Thoracic aorta (tissue), 2 donors: ENCODE measurements around the gene FUT2. TPM values are rescaled to one million over a fixed set of nuclear protein-coding genes. Genes with fewer than 3 reads are reported as not detected.
A peak's percentile ranks its signal among the peaks of the same experiment; 100 is the strongest.
"Not testable (repeated sequence)": the region's sequence is repeated elsewhere in the genome, so short reads cannot be mapped to it uniquely, and the experiment has no call there.

Source experiments
- ATAC-seq: fragments of 150-250 bp; one replicate; pipeline ENCODE4 v1.8.0; 2017; ENCODE audit warnings: low read depth; ENCODE audit not compliant: insufficient number of reproducible peaks, low FRiP score
- DNase-seq: peaks from one replicate; pipeline ENCODE4 v3.0.0-alpha.2; 2020; ENCODE audit warnings: low spot score
- H3K27ac ChIP-seq, 2 donors: fragments of 200-600 bp; sonication (generic); 1 replicate in 1 of 2; 2 replicates in 1 of 2; pipeline ENCODE4 v1.5.1; 2016; ENCODE audit warnings: mild to moderate bottlenecking in 2 of 2, moderate library complexity in 2 of 2
- H3K27me3 ChIP-seq: fragments of 200-600 bp; sonication (generic); replicated peaks from 2 replicates; pipeline ENCODE4 v1.6.0; 2016; ENCODE audit warnings: mild to moderate bottlenecking; ENCODE audit not compliant: insufficient read depth
- H3K36me3 ChIP-seq: fragments of 200-600 bp; sonication (generic); one replicate; pipeline ENCODE4 v1.5.1; 2016
- H3K4me1 ChIP-seq, 2 donors: fragments of 200-600 bp; sonication (generic); 1 replicate in 1 of 2; 2 replicates in 1 of 2; pipeline versions ENCODE4 v1.5.1 to v1.6.0; 2016; ENCODE audit warnings: low read depth in 2 of 2, mild to moderate bottlenecking in 1 of 2; ENCODE audit not compliant: control insufficient read depth in 1 of 2
- H3K4me3 ChIP-seq: fragments of 200-600 bp; sonication (generic); 2 replicates; pipeline ENCODE4 v1.5.1; 2016; ENCODE audit warnings: mild to moderate bottlenecking
- H3K9me3 ChIP-seq: fragments of 200-600 bp; sonication (generic); 2 replicates; pipeline ENCODE4 v1.5.1; 2016
- CTCF ChIP-seq: fragments of 200-600 bp; sonication (generic); IDR thresholded peaks from one replicate; pipeline ENCODE4 v1.5.1; 2019; ENCODE audit warnings: antibody characterized with exemption
- total RNA-seq, 2 donors: library from RNA; depleted of rRNA; stranded (reverse); fragments of >200 nt; gene quantifications; one replicate each; pipeline versions ENCODE4 v1.1.0 to v1.2.3, GENCODE V29; 2016

The FUT2 gene
- total RNA-seq, 2 donors from 2014 or later = 2.3 TPM; not detected in 1

GRCh38 chr19:48674921-48675824 lies 20.6 kb upstream of the FUT2 start:
- no peaks in the 10 kb centered on the region for H3K36me3 ChIP-seq
- H3K27me3 ChIP-seq = no peaks in the 10 kb centered on the region
- H3K4me1 ChIP-seq = peaks cover 0 to 3% of the 10 kb centered on the region in 2 donors
- TF ChIP-seq CTCF = peak; percentile 88
- no peaks in the 10 kb centered on the region for H3K9me3 ChIP-seq
- H3K27ac ChIP-seq = no peak overlapping the region
- peak overlapping the region; percentile 20 for H3K4me3 ChIP-seq
- ATAC-seq = peak; percentile 46
- peak; percentile 49 for DNase-seq

GRCh38 chr19:48676487-48676886 lies 19.3 kb upstream of the FUT2 start:
- TF ChIP-seq CTCF = no peak
- Histone ChIP-seq H3K4me3 (no peak overlapping the region), H3K27ac (no peak overlapping the region)

GRCh38 chr19:48676887-48677286 lies 18.9 kb upstream of the FUT2 start:
- no peak overlapping the region for H3K4me3 ChIP-seq
- H3K4me1 ChIP-seq = peaks cover 0 to 3% of the 10 kb centered on the region in 2 donors
- DNase-seq (no peak), ATAC-seq (no peak)
- TF ChIP-seq CTCF = no peak
- no peaks in the 10 kb centered on the region for H3K27me3 ChIP-seq
- H3K27ac ChIP-seq = no peak overlapping the region
- H3K36me3 ChIP-seq = no peaks in the 10 kb centered on the region
- no peaks in the 10 kb centered on the region for H3K9me3 ChIP-seq

More at GRCh38 chr19:48676487-48676886, 19.3 kb upstream of the FUT2 start:
- Histone ChIP-seq H3K9me3 (no peaks in the 10 kb centered on the region), H3K27me3 (no peaks in the 10 kb centered on the region), H3K36me3 (no peaks in the 10 kb centered on the region), H3K4me1 (peaks cover 0 to 3% of the 10 kb centered on the region in 2 donors)
- DNase-seq (no peak), ATAC-seq (no peak)

GRCh38 chr19:48678201-48678600 lies 17.6 kb upstream of the FUT2 start:
- Histone ChIP-seq H3K4me3 (no peak overlapping the region), H3K27ac (no peak overlapping the region), H3K36me3 (no peaks in the 10 kb centered on the region), H3K9me3 (no peaks in the 10 kb centered on the region), H3K27me3 (no peaks in the 10 kb centered on the region), H3K4me1 (peaks cover 0 to 3% of the 10 kb centered on the region in 2 donors)
- TF ChIP-seq CTCF = no peak
- no peak for DNase-seq
- no peak for ATAC-seq

- H3K27ac ChIP-seq, H3K4me1 ChIP-seq, DNase-seq, H3K27me3 ChIP-seq, ATAC-seq, H3K36me3 ChIP-seq, H3K4me3 ChIP-seq, H3K9me3 ChIP-seq: not testable (repeated sequence)
Measured at GRCh38 chr19:48680006-48680405, 15.8 kb upstream of the FUT2 start.
